Measurements from ENCODE around the gene DHDH. TPM values are rescaled to one million over a fixed set of nuclear protein-coding genes. Genes with fewer than 3 reads are reported as not detected.
A peak's percentile ranks its signal among the peaks of the same experiment; 100 is the strongest.

Gene DHDH
- total and polyA plus RNA-seq, 2 of the 13 experiments (the other 11 are each of a cell fraction or from before 2014, with no cell fraction given), result 0.13 to 0.91 TPM

GRCh38 chr19:48994035-48994386 is 60.5 kb downstream of the DHDH start:
- no peaks in the 10 kb centered on the region; a peak in 1 of 5 replicates for H3K27me3 ChIP-seq (ENCODE audit: control insufficient read depth in 1 of 2, insufficient read depth in 2 of 2, low read length in 2 of 2)
- in situ Hi-C loops (cut with HindIII; ENCODE audit: extremely low pct_ligation_motif_present, low pct_unique_long_range_greater_than_20kb), result no loop called here
- peak overlapping the region; percentile 90 to 98 (median 98) for H3K4me3 ChIP-seq (replicated peaks in 1 of 3; ENCODE audit: insufficient read depth in 1 of 3, low read depth in 2 of 3, low read length in 3 of 3)
- H3K36me3 ChIP-seq (replicated peaks in 1 of 2; ENCODE audit: control insufficient read depth in 1 of 2, insufficient read depth in 2 of 2, low read length in 2 of 2), result peaks cover 3 to 8% of the 10 kb centered on the region in 2 experiments; a peak in 3 of 5 replicates
- no peaks in the 10 kb centered on the region for H4K20me1 ChIP-seq (ENCODE audit: insufficient read depth, low read length)
- WGBS (ENCODE audit: low lambda C conversion rate), result 0% methylated on average over 7 of the region's 13 CpGs
- POLR2A ChIA-PET, result interaction anchor here (0.5 to 3.7 kb wide), 29 partner anchors 9 to 682 kb away, joined by 3 to 57 read pairs (median 6); partner anchors contain the start of genes ALDH16A1, BAX, FTL and NUCB1
- H3K9ac ChIP-seq (ENCODE audit: insufficient read depth, low read depth, low read length), result peak overlapping the region; percentile 81
- intact Hi-C loops (cut with micrococcal nuclease; ENCODE audit: unreplicated experiment), result no loop called here
- FAIRE-seq (no peak), ATAC-seq (no peak), DNase-seq (ENCODE audit: low spot score) (no peak)
- H3K4me2 ChIP-seq (ENCODE audit: low read depth, low read length), result peak overlapping the region; percentile 92
- no peaks in the 10 kb centered on the region for H3K9me3 ChIP-seq (ENCODE audit: low read length)
- no peak overlapping the region for H2AFZ ChIP-seq (ENCODE audit: low read length)
- peaks cover 41% of the 10 kb centered on the region for H3K4me1 ChIP-seq (ENCODE audit: insufficient read depth, low read length)
- peaks cover 59% of the 10 kb centered on the region for H3K79me2 ChIP-seq (ENCODE audit: insufficient read depth, low read length)
- CTCF ChIA-PET (ENCODE audit: low intra/inter-chr PET ratio, low total read pairs), result no interaction called here
- BruUV-seq (replicated peaks), result TSS peak; percentile 81
- peak overlapping the region; percentile 80 for H3K27ac ChIP-seq (ENCODE audit: extremely low read length, insufficient read depth, low read length)
- TF ChIP-seq BCLAF1 (IDR thresholded peaks at IDR 0.05) (no peak), NCOA5 (CRISPR knock-in tag; IDR thresholded peaks at IDR 0.05) (no peak), KLF9 (CRISPR knock-in tag; IDR thresholded peaks at IDR 0.05; ENCODE audit: low read depth) (no peak), KDM5A (IDR thresholded peaks at IDR 0.05; ENCODE audit: borderline replicate concordance, low read length) (peak; percentile 79), CENPT (CRISPR knock-in tag; IDR thresholded peaks at IDR 0.05; ENCODE audit: low read depth) (no peak), ZNF557 (CRISPR knock-in tag; IDR thresholded peaks at IDR 0.05) (no peak), MBNL3 (CRISPR knock-in tag; conservative IDR thresholded peaks at IDR 0.05) (no peak), ZNF337 (CRISPR knock-in tag; IDR thresholded peaks at IDR 0.05; ENCODE audit: borderline replicate concordance, low read depth) (0 out of 2 replicates have a peak, but pooled peaks have one; percentile 28), ZNF235 (CRISPR knock-in tag; IDR thresholded peaks at IDR 0.05; ENCODE audit: borderline replicate concordance) (no peak; the same call in 1 of the 2 replicates), ZZZ3 (CRISPR knock-in tag; IDR thresholded peaks at IDR 0.05; ENCODE audit: borderline replicate concordance) (no peak), MAZ (IDR thresholded peaks at IDR 0.05; ENCODE audit: borderline replicate concordance, low read depth, low read length) (no peak), MAZ (CRISPR knock-in tag; IDR thresholded peaks at IDR 0.05; ENCODE audit: low read depth) (0 out of 2 replicates have a peak, but pooled peaks have one; percentile 7), SRSF4 (IDR thresholded peaks at IDR 0.05; ENCODE audit: low read depth, low read length, poor library complexity, severe bottlenecking) (no peak), ZNF614 (CRISPR knock-in tag; IDR thresholded peaks at IDR 0.05; ENCODE audit: borderline replicate concordance) (no peak), ZNF572 (CRISPR knock-in tag; IDR thresholded peaks at IDR 0.05) (0 out of 2 replicates have a peak, but pooled peaks have one; percentile 63)
- TF ChIP-seq, protein P1, sequence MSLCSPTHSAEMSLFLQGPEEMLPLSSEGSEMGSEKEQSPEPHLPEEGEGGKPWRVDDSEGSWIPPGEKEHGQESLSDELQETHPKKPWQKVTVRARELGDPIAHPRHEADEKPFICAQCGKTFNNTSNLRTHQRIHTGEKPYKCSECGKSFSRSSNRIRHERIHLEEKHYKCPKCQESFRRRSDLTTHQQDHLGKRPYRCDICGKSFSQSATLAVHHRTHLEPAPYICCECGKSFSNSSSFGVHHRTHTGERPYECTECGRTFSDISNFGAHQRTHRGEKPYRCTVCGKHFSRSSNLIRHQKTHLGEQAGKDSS (CRISPR knock-in tag; IDR thresholded peaks at IDR 0.05; ENCODE audit: borderline replicate concordance, low read depth), result no peak
- TF ChIP-seq, protein P2, sequence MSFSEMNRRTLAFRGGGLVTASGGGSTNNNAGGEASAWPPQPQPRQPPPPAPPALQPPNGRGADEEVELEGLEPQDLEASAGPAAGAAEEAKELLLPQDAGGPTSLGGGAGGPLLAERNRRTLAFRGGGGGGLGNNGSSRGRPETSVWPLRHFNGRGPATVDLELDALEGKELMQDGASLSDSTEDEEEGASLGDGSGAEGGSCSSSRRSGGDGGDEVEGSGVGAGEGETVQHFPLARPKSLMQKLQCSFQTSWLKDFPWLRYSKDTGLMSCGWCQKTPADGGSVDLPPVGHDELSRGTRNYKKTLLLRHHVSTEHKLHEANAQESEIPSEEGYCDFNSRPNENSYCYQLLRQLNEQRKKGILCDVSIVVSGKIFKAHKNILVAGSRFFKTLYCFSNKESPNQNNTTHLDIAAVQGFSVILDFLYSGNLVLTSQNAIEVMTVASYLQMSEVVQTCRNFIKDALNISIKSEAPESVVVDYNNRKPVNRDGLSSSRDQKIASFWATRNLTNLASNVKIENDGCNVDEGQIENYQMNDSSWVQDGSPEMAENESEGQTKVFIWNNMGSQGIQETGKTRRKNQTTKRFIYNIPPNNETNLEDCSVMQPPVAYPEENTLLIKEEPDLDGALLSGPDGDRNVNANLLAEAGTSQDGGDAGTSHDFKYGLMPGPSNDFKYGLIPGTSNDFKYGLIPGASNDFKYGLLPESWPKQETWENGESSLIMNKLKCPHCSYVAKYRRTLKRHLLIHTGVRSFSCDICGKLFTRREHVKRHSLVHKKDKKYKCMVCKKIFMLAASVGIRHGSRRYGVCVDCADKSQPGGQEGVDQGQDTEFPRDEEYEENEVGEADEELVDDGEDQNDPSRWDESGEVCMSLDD (CRISPR knock-in tag; IDR thresholded peaks at IDR 0.05; ENCODE audit: borderline replicate concordance), result no peak
